ENCODE results near the gene LMAN1L.
A peak's percentile ranks its signal among the peaks of the same experiment; 100 is the strongest.

The LMAN1L gene

GRCh38 chr15:74837482-74838136 lies 25.0 kb downstream of the LMAN1L start:
- no peak for DNase-seq (ENCODE audit: low read depth in 2 of 2)

DNA sequence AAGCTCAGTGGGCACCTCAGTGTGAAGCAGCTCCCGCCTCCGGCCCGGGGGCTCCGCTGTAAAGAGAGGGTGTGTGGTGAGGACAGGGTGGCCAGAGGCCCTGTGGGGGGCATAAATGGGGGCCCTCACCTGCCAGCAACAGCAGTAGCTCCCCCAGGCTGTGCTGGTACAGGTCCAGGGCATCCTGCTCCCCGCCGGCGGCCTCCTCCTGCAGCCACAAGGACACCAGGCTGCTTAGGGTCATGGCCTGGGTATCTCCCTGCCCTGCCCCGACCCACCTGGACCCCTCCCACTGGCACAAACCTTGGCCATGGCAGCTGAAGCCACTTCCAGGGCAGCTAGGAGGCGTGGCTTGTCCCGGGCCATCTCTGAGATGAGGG lies 25.5 kb downstream of the LMAN1L start:
- no peak for DNase-seq (ENCODE audit: low read depth in 2 of 2)

DNA sequence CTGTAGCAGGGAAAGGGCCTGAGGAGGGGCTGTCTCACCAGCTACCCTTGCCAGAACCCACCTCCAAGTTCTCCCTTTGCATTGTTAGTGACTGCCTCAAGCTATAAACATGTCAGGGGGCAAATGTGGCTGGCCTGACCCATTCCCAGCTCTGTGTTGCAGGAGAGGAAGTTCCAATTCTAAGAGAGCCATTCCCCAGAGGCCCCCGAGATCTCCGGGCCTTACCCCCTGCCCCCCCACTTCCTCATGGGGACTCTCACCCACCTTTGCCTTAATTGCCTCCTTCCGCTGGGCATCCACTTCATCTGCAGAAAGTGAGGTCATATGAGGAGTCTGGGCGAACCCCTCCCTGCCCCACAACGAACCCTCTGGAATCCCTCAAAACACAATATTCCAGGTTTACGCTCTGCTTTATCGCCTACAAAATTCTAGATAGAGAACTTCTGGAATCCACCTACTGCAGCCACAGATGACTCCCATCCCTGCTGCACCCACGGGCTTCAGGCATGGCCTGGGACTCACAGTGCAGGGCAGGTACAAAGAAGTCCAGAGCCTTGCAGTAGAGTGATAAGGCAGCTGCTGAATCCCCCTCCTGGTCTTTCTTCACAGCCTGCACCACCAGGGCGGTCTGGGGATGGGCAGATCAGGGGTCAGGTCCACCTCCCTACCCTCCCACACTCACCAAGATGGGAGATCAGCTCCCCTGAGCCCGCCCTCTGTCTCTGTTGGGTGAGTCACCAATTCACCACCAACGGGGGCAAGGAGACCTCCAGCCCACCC lies 26.3 kb downstream of the LMAN1L start:
- DNase-seq (ENCODE audit: low read depth in 2 of 2): no peak

GRCh38 chr15:74839526-74840395 lies 27.1 kb downstream of the LMAN1L start:
- no peak for DNase-seq (ENCODE audit: low read depth in 2 of 2)

DNA sequence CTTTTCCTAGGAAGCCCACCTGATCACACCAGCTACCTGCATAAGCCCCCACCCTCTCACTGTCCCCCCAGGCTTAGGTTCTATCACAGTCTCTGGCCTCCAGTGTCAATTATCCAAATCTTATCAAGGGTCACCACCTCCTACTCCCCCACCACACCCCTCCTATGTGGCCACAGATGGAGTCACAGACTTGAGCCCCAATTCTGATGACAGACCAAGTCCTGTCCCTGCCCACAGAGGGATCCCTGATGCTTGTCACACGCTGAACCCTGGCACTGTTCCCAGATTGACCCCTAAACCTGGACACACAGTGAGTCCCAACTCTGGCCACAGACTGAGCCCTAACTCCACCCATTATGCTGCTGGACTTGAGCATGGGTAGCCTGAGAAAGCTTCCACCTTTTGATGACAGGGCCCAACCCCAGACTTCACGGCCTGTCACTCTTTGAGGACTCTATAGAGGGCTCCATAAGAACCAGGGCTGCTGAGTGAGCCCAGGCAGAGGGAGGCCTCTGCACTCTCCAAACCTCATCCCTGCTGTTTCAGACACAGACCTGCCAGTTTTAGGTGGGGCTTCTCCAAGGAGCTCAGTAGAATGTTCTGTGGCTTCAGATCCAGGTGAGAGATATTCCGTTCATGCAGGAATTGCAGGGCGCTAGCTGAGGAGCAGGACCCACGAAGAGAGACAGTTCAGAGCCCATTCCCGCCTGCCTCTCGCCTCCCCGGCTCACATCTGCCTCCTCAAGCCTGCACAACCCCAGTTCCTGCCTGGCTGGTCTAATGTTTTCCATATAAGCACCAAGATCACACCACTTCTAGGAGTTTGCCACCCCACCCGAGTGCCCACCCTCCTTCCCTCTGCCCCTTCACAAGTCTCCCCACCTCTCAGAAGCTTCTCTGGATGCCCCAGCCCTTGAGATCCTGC lies 28.5 kb downstream of the LMAN1L start:
- no peak for DNase-seq (ENCODE audit: low read depth in 2 of 2)

GRCh38 chr15:74841891-74842373 lies 29.3 kb downstream of the LMAN1L start:
- no peak for DNase-seq (ENCODE audit: low read depth in 2 of 2)

- peak; percentile 79 to 89 for DNase-seq (ENCODE audit: low read depth in 2 of 2)
Observed at GRCh38 chr15:74842581-74843444, 30.2 kb downstream of the LMAN1L start, which contains the start of gene ULK3. TSS of gene ULK3 (minus strand) at chr15:74843156. CDS start at chr15:74843105, 51 bp downstream.

GRCh38 chr15:74843445-74843828 lies 30.8 kb downstream of the LMAN1L start:
- DNase-seq (ENCODE audit: low read depth in 2 of 2): no peak

DNA sequence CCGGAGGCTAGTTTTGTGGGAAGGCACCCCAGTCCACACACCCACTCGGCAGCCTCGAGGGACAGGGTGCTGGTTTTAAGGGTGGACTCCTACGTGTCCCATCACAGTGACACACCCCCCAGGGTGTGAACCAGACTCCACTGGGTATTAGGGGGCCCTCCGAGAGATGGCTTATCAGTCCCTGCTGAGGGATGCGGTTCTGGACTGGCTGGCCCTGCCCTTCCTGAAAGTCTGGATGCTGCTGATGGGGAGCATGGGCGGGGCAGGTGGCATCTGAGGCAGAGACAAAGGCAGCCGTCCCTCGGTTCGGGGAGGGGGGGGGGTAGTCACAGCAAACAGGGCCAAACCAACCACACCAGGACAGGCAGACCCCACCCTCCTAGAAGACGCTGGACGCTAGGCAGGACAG lies 31.3 kb downstream of the LMAN1L start:
- no peak for DNase-seq (ENCODE audit: low read depth in 2 of 2)

GRCh38 chr15:74844319-74845207 lies 31.9 kb downstream of the LMAN1L start:
- no peak for DNase-seq (ENCODE audit: low read depth in 2 of 2)

- DNase-seq (ENCODE audit: low read depth in 2 of 2): peak in 1 of 2 donors; percentile 39
Observed at GRCh38 chr15:74845208-74845568, 32.6 kb downstream of the LMAN1L start.

GRCh38 chr15:74845581-74845980 lies 32.9 kb downstream of the LMAN1L start:
- no peak for DNase-seq (ENCODE audit: low read depth in 2 of 2)

DNA sequence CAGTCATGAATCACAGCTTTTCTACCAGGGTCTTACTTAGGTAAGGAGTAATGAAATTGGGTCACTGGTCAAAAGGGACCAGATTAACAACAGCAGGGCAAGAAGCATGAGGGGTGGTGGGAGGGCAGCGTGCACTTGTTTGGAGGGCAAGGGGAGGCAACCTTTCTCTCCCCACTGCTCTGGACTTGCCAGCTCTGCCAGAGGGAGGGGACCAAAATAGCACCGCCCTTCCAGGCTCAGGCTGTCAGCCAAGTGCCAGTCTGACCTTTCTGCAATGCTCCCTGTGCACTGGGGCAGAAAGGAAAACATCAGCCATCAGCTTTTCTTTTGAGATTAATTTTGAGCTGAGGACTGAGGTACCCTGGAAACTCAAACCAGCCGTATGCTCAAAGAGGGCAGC lies 34.8 kb downstream of the LMAN1L start:
- DNase-seq (ENCODE audit: low read depth in 2 of 2): no peak

GRCh38 chr15:74850393-74850792 lies 37.8 kb downstream of the LMAN1L start:
- DNase-seq (ENCODE audit: low read depth in 2 of 2): no peak

DNA sequence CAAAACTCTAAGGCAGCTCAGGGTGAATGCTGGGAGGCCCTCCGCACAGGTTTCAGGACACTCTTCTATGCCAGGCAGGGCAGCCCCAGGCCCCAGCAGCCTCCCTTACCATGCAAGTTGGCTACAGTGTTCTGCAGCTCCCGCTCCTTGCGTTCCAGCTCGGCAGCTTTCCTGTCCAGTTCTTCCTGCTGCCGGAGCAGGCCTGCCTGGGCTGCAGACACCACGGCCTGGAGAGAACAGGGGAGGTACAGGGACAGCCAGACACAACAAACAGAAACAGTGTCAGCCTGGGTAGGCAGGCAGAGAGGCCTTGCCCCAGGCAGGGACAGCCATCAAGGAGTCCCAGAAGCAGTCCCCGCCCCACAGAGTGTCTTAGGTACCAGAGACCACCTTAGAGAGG lies 39.3 kb downstream of the LMAN1L start:
- no peak for DNase-seq (ENCODE audit: low read depth in 2 of 2)

- DNase-seq (ENCODE audit: low read depth in 2 of 2): no peak
Observed at GRCh38 chr15:74854453-74855022, 41.9 kb downstream of the LMAN1L start.

GRCh38 chr15:74855857-74856256 lies 43.2 kb downstream of the LMAN1L start:
- no peak for DNase-seq (ENCODE audit: low read depth in 2 of 2)

DNA sequence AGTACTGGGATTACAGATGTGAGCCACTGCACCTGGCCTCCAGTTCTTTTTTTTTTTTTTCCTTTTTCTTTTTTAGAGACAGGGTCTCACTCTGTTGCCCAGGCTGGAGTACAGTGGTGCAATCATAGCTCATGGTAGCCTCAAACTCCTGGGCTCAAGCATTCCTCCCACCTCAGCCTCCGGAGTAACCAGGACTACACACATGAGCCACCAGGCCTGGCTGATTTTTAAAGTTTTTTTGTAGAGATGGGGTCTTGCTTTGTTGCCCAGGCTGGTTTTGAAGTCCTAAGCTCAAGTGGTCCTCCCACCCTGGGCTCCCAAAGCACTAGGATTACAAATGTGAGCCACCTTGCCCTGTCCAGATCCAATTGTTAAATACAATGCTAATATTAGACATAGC lies 43.9 kb downstream of the LMAN1L start:
- DNase-seq (ENCODE audit: low read depth in 2 of 2): no peak

Measured in stimulated activated CD8-positive, alpha-beta memory T cell treated with anti-CD3 and anti-CD28 coated beads, Interleukin-7, amount 100 ng/mL, for 4 hours (primary cell).